B cell (primary cell): ENCODE data around the gene JPH2. TPM values are rescaled to one million over a fixed set of nuclear protein-coding genes. Genes with fewer than 3 reads are reported as not detected.
A peak's percentile ranks its signal among the peaks of the same experiment; 100 is the strongest.

Source experiments
- ATAC-seq: fragments of 200-7000 bp; cut with Tn5 transposase; one replicate; pipeline ENCODE4 v1.10.0; 2021; ENCODE audit warnings: low read depth, mild to moderate bottlenecking, moderate number of reproducible peaks, moderate library complexity
- CTCF ChIA-PET: fragments of 350-600 bp; sonication (Branson Sonifier 250); formaldehyde crosslinking; loops from one replicate; lab custom pipeline; 2021; ENCODE audit warnings: antibody characterized with exemption, inconsistent platforms; lab: Charles Lee
- POLR2A ChIA-PET: fragments of 350-600 bp; sonication (Branson Sonifier 250); formaldehyde crosslinking; loops from one replicate; lab custom pipeline; 2021; ENCODE audit warnings: antibody characterized with exemption; lab: Charles Lee
- DNase-seq: peaks from one replicate; pipeline ENCODE4 v3.0.0; 2013
- H2AFZ ChIP-seq: 2 replicates; pipeline ENCODE4 v1.6.1; 2012; ENCODE audit warnings: mild to moderate bottlenecking, low read depth, low read length; ENCODE audit not compliant: insufficient read depth, poor library complexity, severe bottlenecking
- H3K27ac ChIP-seq, 2 donors: 1 replicate in 1 of 2; 2 replicates in 1 of 2; pipeline ENCODE4 v1.5.1; 2012 to 2013; ENCODE audit warnings: low read length in 2 of 2, mild to moderate bottlenecking in 2 of 2, moderate library complexity in 1 of 2
- H3K27me3 ChIP-seq, 4 experiments: fragments of 200-600 bp in 1 of 4; sonication (generic) in 1 of 4; replicated peaks in 1 of 4; 1 replicate in 2 of 4; 2 replicates in 2 of 4; pipeline versions ENCODE4 v1.6.1 to v1.7.0; 2013 to 2016; ENCODE audit warnings: low read length in 3 of 4, mild to moderate bottlenecking in 2 of 4, mixed read lengths in 1 of 4, moderate library complexity in 1 of 4; ENCODE audit not compliant: insufficient read depth in 4 of 4, control insufficient read depth in 3 of 4; ENCODE audit errors: control extremely low read depth in 1 of 4
- H3K36me3 ChIP-seq, 2 experiments: replicated peaks in 1 of 2; 1 replicate in 1 of 2; 2 replicates in 1 of 2; pipeline versions ENCODE4 v1.6.1 to v1.7.1; 2013; ENCODE audit warnings: low read length in 1 of 2; ENCODE audit not compliant: insufficient read depth in 2 of 2, control insufficient read depth in 1 of 2; ENCODE audit errors: control extremely low read depth in 1 of 2, extremely low read depth in 1 of 2
- H3K4me1 ChIP-seq, 2 donors: fragments of 200-600 bp in 1 of 2; sonication (generic) in 1 of 2; 1 replicate in 1 of 2; 2 replicates in 1 of 2; pipeline versions ENCODE4 v1.5.1 to v1.6.1; 2013 to 2017; ENCODE audit warnings: low read length in 2 of 2; ENCODE audit not compliant: control insufficient read depth in 2 of 2, insufficient read depth in 2 of 2
- H3K4me2 ChIP-seq: replicated peaks from 2 replicates; pipeline ENCODE3; 2012; ENCODE audit warnings: mild to moderate bottlenecking, low read depth, low read length; ENCODE audit not compliant: poor library complexity, severe bottlenecking
- H3K4me3 ChIP-seq, 5 experiments: fragments of 200-600 bp in 1 of 5; sonication (generic) in 1 of 5; 1 replicate in 3 of 5; 2 replicates in 2 of 5; pipeline versions ENCODE4 v1.5.1 to v1.7.0; 2011 to 2016; ENCODE audit warnings: low read length in 4 of 5, mild to moderate bottlenecking in 4 of 5, low read depth in 2 of 5, control low read depth in 1 of 5, moderate library complexity in 1 of 5; ENCODE audit not compliant: insufficient read depth in 1 of 5; ENCODE audit errors: control extremely low read depth in 1 of 5, extremely low read depth in 1 of 5
- H3K79me2 ChIP-seq: fragments of 200-600 bp; sonication (generic); one replicate; pipeline ENCODE4 v1.6.0; 2016; ENCODE audit warnings: low read length; ENCODE audit not compliant: control insufficient read depth, insufficient read depth
- H3K9ac ChIP-seq: fragments of 200-600 bp; sonication (generic); 2 replicates; pipeline ENCODE4 v1.6.1; 2017; ENCODE audit warnings: mild to moderate bottlenecking, low read length, moderate library complexity
- H3K9me3 ChIP-seq, 3 donors: one replicate each; pipeline versions ENCODE4 v1.6.1 to v1.7.1; 2013; ENCODE audit warnings: low read length in 2 of 3; ENCODE audit not compliant: control insufficient read depth in 2 of 3, insufficient read depth in 1 of 3; ENCODE audit errors: control extremely low read depth in 1 of 3
- H4K20me1 ChIP-seq: 2 replicates; pipeline ENCODE4 v1.6.0; 2012; ENCODE audit warnings: mild to moderate bottlenecking, low read length; ENCODE audit not compliant: insufficient read depth, control insufficient read depth, poor library complexity, severe bottlenecking
- H3K27ac Mint-ChIP-seq: one replicate; pipeline ENCODE4 v1.8.0; 2021; ENCODE audit warnings: mixed read lengths
- H3K27me3 Mint-ChIP-seq: one replicate; pipeline ENCODE4 v1.8.0; 2021; ENCODE audit warnings: mixed read lengths
- H3K4me1 Mint-ChIP-seq: one replicate; pipeline ENCODE4 v1.8.0; 2021; ENCODE audit warnings: mixed read lengths
- H3K4me3 Mint-ChIP-seq: one replicate; pipeline ENCODE4 v1.8.0; 2021; ENCODE audit warnings: mixed read lengths
- H3K9me3 Mint-ChIP-seq: one replicate; pipeline ENCODE4 v1.8.0; 2022; ENCODE audit warnings: mixed read lengths; ENCODE audit not compliant: insufficient read depth
- CTCF ChIP-seq: fragments of 200-600 bp; IDR thresholded peaks from one replicate; pipeline ENCODE4 v1.8.0; 2022; ENCODE audit warnings: antibody characterized with exemption, mild to moderate bottlenecking
- EZH2 ChIP-seq: IDR thresholded peaks from 2 replicates; pipeline ENCODE4 v1.6.1; 2012; ENCODE audit warnings: borderline replicate concordance, low read depth, mild to moderate bottlenecking, moderate library complexity, low read length; ENCODE audit not compliant: insufficient read depth, poor library complexity, severe bottlenecking
- WGBS: methylation state at CpG from one replicate; pipeline ENCODE4 v1.1.5; 2013; ENCODE audit warnings: missing lambda C conversion rate; ENCODE audit not compliant: insufficient coverage; 5-methylcytosine and 5-hydroxymethylcytosine counted together
- intact Hi-C: fragments of 100-400 bp; cut with micrococcal nuclease; formaldehyde crosslinking; loops from one replicate; pipeline ENCODE4 v1.10.0; 2022
- polyA minus RNA-seq: library from RNA; depleted of rRNA, polyadenylated mRNA; stranded (reverse); fragments of >200 nt; gene quantifications from 2 replicates; pipeline ENCODE4 v1.2.3, GENCODE V29; 2012
- polyA plus RNA-seq: library from polyadenylated mRNA; depleted of rRNA; stranded (reverse); fragments of >200 nt; gene quantifications from 2 replicates; pipeline ENCODE4 v1.2.3, GENCODE V29; 2012
- total RNA-seq, 2 donors: library from RNA; stranded (reverse); fragments of 120-200 nt in 1 of 2; gene quantifications; 1 replicate in 1 of 2; 2 replicates in 1 of 2; pipeline versions ENCODE4 v1.2.3 to v1.2.4, GENCODE V29; 2013 to 2022

JPH2 gene
- total RNA-seq = 0.10 and 0.17 TPM in 2 replicates
- total RNA-seq (2013) = 2.1 TPM
- not detected in 2 replicates for polyA plus RNA-seq
- 0.21 TPM in 1 of 2 replicates, not detected in the other for polyA minus RNA-seq

GRCh38 chr20:44187054-44187771 lies at the start of gene JPH2:
Gene JPH2 (minus strand): TSS chr20:44187188. CDS start chr20:44186705, 483 bp downstream.
- Histone ChIP-seq H3K4me1 (peaks cover 20 to 21% of the 10 kb centered on the region in 2 donors), H3K4me2 (peak within 1 kb of the TSS; percentile 75), H3K36me3 (no peaks in the 10 kb centered on the region), H3K27ac (no peak within 1 kb of the TSS), H3K27me3 (peaks cover 0 to 45% (median 15%) of the 10 kb centered on the region in 4 experiments), H3K9me3 (peaks cover 0 to 10% (median 0%) of the 10 kb centered on the region in 3 donors), H2AFZ (peak within 1 kb of the TSS; percentile 63), H3K9ac (peak within 1 kb of the TSS; percentile 56), H4K20me1 (no peaks in the 10 kb centered on the region), H3K79me2 (peaks cover 4% of the 10 kb centered on the region), H3K4me3 (peak within 1 kb of the TSS in 4 of 5 experiments; percentile 0 to 42 (median 18))
- H3K4me1 Mint-ChIP-seq = peaks cover 32% of the 10 kb centered on the region
- no peaks in the 10 kb centered on the region for H3K9me3 Mint-ChIP-seq
- ChIA-PET POLR2A (no interaction called here), CTCF (interaction anchor here (1.0 to 4.5 kb wide), 3 partner anchors 31 to 649 kb away, joined by 3 to 78 read pairs (median 23); no protein-coding TSS in a partner anchor)
- peaks cover 60% of the 10 kb centered on the region for H3K27me3 Mint-ChIP-seq
- WGBS = 5% methylated on average over 12 of the region's 24 CpGs
- peak; percentile 27 for DNase-seq
- H3K27ac Mint-ChIP-seq = peak within 1 kb of the TSS; percentile 8
- TF ChIP-seq CTCF (no peak), EZH2 (no peak)
- peak; percentile 11 for ATAC-seq
- intact Hi-C loops = no loop called here
- peak within 1 kb of the TSS; percentile 80 for H3K4me3 Mint-ChIP-seq

- Histone ChIP-seq H3K27me3 (no peaks in the 10 kb centered on the region), H3K9ac (no peak overlapping the region), H3K4me1 (no peaks in the 10 kb centered on the region), H2AFZ (no peak overlapping the region), H3K36me3 (no peaks in the 10 kb centered on the region), H4K20me1 (no peaks in the 10 kb centered on the region), H3K4me3 (no peak overlapping the region), H3K9me3 (peaks cover 0 to 9% (median 0%) of the 10 kb centered on the region in 3 donors), H3K27ac (no peak overlapping the region), H3K79me2 (no peaks in the 10 kb centered on the region), H3K4me2 (no peak overlapping the region)
- Mint-ChIP-seq H3K4me1 (no peaks in the 10 kb centered on the region), H3K4me3 (no peak overlapping the region), H3K9me3 (no peaks in the 10 kb centered on the region), H3K27ac (no peak overlapping the region), H3K27me3 (peaks cover 13% of the 10 kb centered on the region)
- TF ChIP-seq EZH2 (no peak), CTCF (no peak)
- no peak for DNase-seq
- CTCF ChIA-PET = no interaction called here
- POLR2A ChIA-PET = no interaction called here
- intact Hi-C loops = no loop called here
- ATAC-seq = no peak
- 100% methylated on average over 1 of the region's 2 CpGs for WGBS
Observed at GRCh38 chr20:44235702-44236101, 48.7 kb upstream of the JPH2 start.
